Measurements from ENCODE around the gene CASP8AP2. TPM values are rescaled to one million over a fixed set of nuclear protein-coding genes. Genes with fewer than 3 reads are reported as not detected.
"Not testable (repeated sequence)": the region's sequence is repeated elsewhere in the genome, so short reads cannot be mapped to it uniquely, and the experiment has no call there.

CASP8AP2 gene
- total RNA-seq, 4 donors from 2014 or later = 6.0 to 17.2 (median 11.3) TPM

GRCh38 chr6:89888871-89889270, 59.2 kb downstream of the CASP8AP2 start:
- TF ChIP-seq POLR2A (IDR thresholded peaks at IDR 0.05) (no peak), CTCF (IDR thresholded peaks at IDR 0.05) (no peak)
- 55 to 56% methylated on average over 3 of the region's 3 CpGs for WGBS, 2 donors
- Histone ChIP-seq H3K4me1 (peaks cover 0 to 10% (median 0%) of the 10 kb centered on the region in 3 donors), H3K27me3 (peaks cover 0 to 64% (median 1%) of the 10 kb centered on the region in 4 donors), H3K4me3 (no peak overlapping the region), H3K27ac (no peak overlapping the region), H3K9me3 (no peaks in the 10 kb centered on the region), H3K36me3 (no peaks in the 10 kb centered on the region)
- DNase-seq = no peak
- intact Hi-C loops (cut with DNase I) = no loop called here

DNA sequence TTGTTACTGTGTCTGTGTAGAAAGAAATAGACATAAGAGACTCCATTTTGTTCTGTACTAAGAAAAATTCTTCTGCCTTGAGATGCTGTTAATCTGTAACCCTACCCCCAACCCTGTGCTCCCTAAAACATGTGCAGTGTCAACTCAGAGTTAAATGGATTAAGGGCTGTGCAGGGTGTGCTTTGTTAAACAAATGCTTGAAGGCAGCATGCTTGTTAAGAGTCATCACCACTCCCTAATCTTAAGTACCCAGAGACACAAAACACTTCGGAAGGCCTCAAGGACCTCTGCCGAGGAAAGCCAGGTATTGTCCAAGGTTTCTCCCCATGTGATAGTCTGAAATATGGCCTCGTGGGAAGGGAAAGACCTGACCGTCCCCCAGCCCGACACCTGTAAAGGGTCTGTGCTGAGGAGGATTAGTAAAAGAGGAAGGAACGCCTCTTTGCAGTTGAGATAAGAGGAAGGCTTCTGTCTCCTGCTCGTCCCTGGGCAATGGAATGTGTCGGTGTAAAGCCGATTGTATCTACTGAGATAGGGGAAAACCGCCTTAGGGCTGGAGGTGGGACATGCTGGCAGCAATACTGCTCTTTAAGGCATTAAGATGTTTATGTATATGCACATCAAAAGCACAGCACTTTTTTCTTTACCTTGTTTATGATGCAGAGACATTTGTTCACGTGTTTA, 61.3 kb downstream of the CASP8AP2 start:
- DNase-seq; H3K27ac ChIP-seq; H3K4me3 ChIP-seq; intact Hi-C loops (cut with DNase I); H3K36me3 ChIP-seq; H3K9me3 ChIP-seq: not testable (repeated sequence)
- peaks cover 0 to 10% (median 0%) of the 10 kb centered on the region in 3 donors for H3K4me1 ChIP-seq
- 8 to 11% methylated on average over 5 to 6 of the region's 11 CpGs for WGBS, 2 donors
- H3K27me3 ChIP-seq = peaks cover 0 to 85% (median 2%) of the 10 kb centered on the region in 4 donors

DNA sequence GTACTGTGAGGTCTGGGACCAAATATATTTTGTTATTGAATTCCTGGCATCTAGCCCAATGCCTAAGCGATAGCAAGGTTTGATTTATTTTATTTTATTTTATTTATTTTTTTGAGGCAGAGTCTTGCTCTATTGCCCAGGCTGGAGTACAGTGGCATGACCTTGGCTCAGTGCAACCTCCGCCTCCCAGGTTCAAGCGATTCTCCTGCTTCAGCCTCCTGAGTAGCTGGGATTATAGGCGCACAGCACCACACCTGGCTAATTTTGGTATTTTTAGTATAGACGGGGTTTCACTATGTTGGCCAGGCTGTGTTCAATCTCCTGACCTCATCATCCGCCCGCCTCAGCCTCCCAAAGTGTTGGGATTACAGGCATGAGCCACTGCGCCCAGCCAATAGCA, 62.9 kb downstream of the CASP8AP2 start:
- intact Hi-C loops (cut with DNase I); H3K4me3 ChIP-seq; H3K4me1 ChIP-seq; H3K36me3 ChIP-seq; H3K9me3 ChIP-seq; DNase-seq; H3K27ac ChIP-seq: not testable (repeated sequence)
- H3K27me3 ChIP-seq = peaks cover 0 to 83% (median 2%) of the 10 kb centered on the region in 4 donors
- WGBS, 2 donors = 68 to 89% methylated on average over 7 to 8 of the region's 8 CpGs

- Histone ChIP-seq H3K9me3 (no peaks in the 10 kb centered on the region), H3K4me3 (no peak within 1 kb of the TSS), H3K36me3 (no peaks in the 10 kb centered on the region), H3K27me3 (peaks cover 0 to 67% (median 1%) of the 10 kb centered on the region in 4 donors), H3K4me1 (peaks cover 0 to 5% (median 0%) of the 10 kb centered on the region in 3 donors), H3K27ac (no peak within 1 kb of the TSS)
- WGBS, 2 donors = 100% methylated on average over 1 of the region's 1 CpG
- no peak for DNase-seq
- intact Hi-C loops (cut with DNase I) = no loop called here
- no peak for TF ChIP-seq CTCF (IDR thresholded peaks at IDR 0.05)
- TF ChIP-seq POLR2A (IDR thresholded peaks at IDR 0.05) = no peak
These were observed 64.5 kb downstream of the CASP8AP2 start, which contains the start of gene GJA10 for GRCh38 chr6:89894169-89894568. GJA10 (plus strand) TSS chr6:89894469; CDS start chr6:89894469, 0 bp downstream.

- TF ChIP-seq CTCF (IDR thresholded peaks at IDR 0.05) (no peak), POLR2A (IDR thresholded peaks at IDR 0.05) (no peak)
- intact Hi-C loops (cut with DNase I) = no loop called here
- DNase-seq = no peak
- Histone ChIP-seq H3K27me3 (peaks cover 0 to 63% (median 1%) of the 10 kb centered on the region in 4 donors), H3K9me3 (no peaks in the 10 kb centered on the region), H3K4me3 (no peak overlapping the region), H3K4me1 (peaks cover 0 to 5% (median 0%) of the 10 kb centered on the region in 3 donors), H3K36me3 (no peaks in the 10 kb centered on the region), H3K27ac (no peak overlapping the region)
- WGBS, 2 donors = 28 to 46% methylated on average over 6 to 7 of the region's 8 CpGs
These were observed 65.7 kb downstream of the CASP8AP2 start for GRCh38 chr6:89895276-89895874.

GRCh38 chr6:89910001-89910901, 80.6 kb downstream of the CASP8AP2 start:
- H3K9me3 ChIP-seq; H3K36me3 ChIP-seq; H3K4me3 ChIP-seq; H3K27ac ChIP-seq; H3K4me1 ChIP-seq; DNase-seq; H3K27me3 ChIP-seq; intact Hi-C loops (cut with DNase I): not testable (repeated sequence)
- 42 to 56% methylated on average over 10 of the region's 10 CpGs for WGBS, 2 donors

Measured in esophagus squamous epithelium (tissue), 5 donors.